Type B pancreatic cell (in vitro differentiated cells): ENCODE results near the gene NOPCHAP1. TPM values are rescaled to one million over a fixed set of nuclear protein-coding genes. Genes with fewer than 3 reads are reported as not detected.

Source experiments
- DNase-seq: peaks from one replicate; pipeline ENCODE4 v3.0.0; 2021; ENCODE audit warnings: mixed read lengths; ENCODE audit not compliant: unreplicated experiment; ENCODE audit errors: extremely low spot score
- H3K27ac Mint-ChIP-seq: 2 replicates; pipeline ENCODE4 v1.8.0; 2021; ENCODE audit warnings: mild to moderate bottlenecking, mixed read lengths
- H3K27me3 Mint-ChIP-seq: 2 replicates; pipeline ENCODE4 v1.8.0; 2021; ENCODE audit warnings: mixed read lengths
- H3K36me3 Mint-ChIP-seq: 2 replicates; pipeline ENCODE4 v1.8.0; 2021; ENCODE audit warnings: mixed read lengths
- H3K4me1 Mint-ChIP-seq: one replicate; pipeline ENCODE4 v1.8.0; 2021; ENCODE audit warnings: mixed read lengths; ENCODE audit not compliant: unreplicated experiment
- H3K4me3 Mint-ChIP-seq: 2 replicates; pipeline ENCODE4 v1.8.0; 2021; ENCODE audit warnings: mild to moderate bottlenecking, mixed read lengths
- H3K9me3 Mint-ChIP-seq: 2 replicates; pipeline ENCODE4 v1.8.0; 2021; ENCODE audit warnings: mixed read lengths
- total RNA-seq: library from RNA; stranded (reverse); gene quantifications from 2 replicates; pipeline ENCODE4 v1.2.1, GENCODE V29; 2021; ENCODE audit warnings: low replicate concordance
- TF ChIP-seq, protein P1 (sequence below): fragments of 200-600 bp; sonication (generic); conservative IDR thresholded peaks from 2 replicates; pipeline ENCODE4 v1.5.0; 2021; ENCODE audit warnings: antibody characterized with exemption, mild to moderate bottlenecking

The NOPCHAP1 gene
- total RNA-seq, 1 donor from 2014 or later, result 20.1 TPM

GRCh38 chr12:105025890-105026289 lies 39.8 kb downstream of the NOPCHAP1 start:
- peaks cover 4% of the 10 kb centered on the region for H3K36me3 Mint-ChIP-seq
- no peak overlapping the region for H3K4me3 Mint-ChIP-seq
- TF ChIP-seq, protein P1, sequence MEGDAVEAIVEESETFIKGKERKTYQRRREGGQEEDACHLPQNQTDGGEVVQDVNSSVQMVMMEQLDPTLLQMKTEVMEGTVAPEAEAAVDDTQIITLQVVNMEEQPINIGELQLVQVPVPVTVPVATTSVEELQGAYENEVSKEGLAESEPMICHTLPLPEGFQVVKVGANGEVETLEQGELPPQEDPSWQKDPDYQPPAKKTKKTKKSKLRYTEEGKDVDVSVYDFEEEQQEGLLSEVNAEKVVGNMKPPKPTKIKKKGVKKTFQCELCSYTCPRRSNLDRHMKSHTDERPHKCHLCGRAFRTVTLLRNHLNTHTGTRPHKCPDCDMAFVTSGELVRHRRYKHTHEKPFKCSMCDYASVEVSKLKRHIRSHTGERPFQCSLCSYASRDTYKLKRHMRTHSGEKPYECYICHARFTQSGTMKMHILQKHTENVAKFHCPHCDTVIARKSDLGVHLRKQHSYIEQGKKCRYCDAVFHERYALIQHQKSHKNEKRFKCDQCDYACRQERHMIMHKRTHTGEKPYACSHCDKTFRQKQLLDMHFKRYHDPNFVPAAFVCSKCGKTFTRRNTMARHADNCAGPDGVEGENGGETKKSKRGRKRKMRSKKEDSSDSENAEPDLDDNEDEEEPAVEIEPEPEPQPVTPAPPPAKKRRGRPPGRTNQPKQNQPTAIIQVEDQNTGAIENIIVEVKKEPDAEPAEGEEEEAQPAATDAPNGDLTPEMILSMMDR, result no peak
- no peak for DNase-seq
- peaks cover 30% of the 10 kb centered on the region for H3K4me1 Mint-ChIP-seq
- H3K27ac Mint-ChIP-seq, result no peak overlapping the region
- no peaks in the 10 kb centered on the region for H3K9me3 Mint-ChIP-seq
- no peaks in the 10 kb centered on the region for H3K27me3 Mint-ChIP-seq

- TF ChIP-seq, protein P1, result no peak
- Mint-ChIP-seq H3K4me1 (peaks cover 28% of the 10 kb centered on the region), H3K9me3 (no peaks in the 10 kb centered on the region), H3K27me3 (no peaks in the 10 kb centered on the region), H3K4me3 (no peak overlapping the region), H3K27ac (no peak overlapping the region), H3K36me3 (peaks cover 4% of the 10 kb centered on the region)
- DNase-seq, result no peak
These were observed 40.3 kb downstream of the NOPCHAP1 start for GRCh38 chr12:105026411-105026810.

DNA sequence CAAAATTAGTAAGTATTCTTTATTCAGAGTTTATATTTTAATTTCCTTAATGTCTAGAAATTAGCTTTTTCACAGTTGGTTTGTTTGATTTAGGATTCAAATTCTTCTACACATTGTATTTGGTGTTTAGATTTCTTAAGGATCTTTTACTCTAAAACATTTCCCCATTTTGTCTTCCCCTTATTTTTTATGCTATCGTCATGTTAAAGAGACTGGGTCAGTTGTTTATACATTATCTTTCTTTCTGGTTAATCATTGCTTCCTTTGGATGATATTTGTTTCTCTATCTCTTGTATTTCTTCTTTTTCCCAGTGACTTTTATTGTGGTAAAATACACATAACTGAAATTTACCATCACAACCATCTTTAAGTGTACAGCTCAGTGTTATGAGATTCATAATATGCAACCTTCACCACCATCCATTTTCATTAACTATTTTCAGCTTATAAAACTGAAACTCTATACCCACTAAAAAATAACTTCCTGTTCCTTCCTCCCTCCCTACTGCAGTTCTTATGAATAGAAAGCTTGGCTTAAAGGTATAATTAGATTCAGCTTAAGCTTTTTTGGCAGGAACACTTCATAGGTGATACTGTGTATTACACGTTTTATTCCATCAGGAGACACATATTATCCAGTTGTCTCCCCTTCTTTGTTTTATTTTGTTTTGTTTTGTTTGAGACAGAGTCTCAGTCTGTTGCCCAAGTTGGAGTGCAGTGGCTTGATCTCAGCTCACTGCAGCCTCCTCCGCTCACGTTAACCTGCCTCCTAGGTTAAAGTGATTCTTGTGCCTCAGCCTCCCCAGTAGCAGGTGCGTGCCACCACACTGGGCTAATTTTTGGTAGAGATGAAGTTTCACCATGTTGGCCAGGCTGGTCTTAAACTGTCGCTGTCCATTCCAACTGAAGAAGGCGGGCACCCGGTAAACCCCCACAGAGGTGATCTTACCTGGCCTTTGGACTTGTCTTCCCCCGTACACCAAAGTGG lies 45.0 kb downstream of the NOPCHAP1 start:
- TF ChIP-seq, protein P1, result no peak
- Mint-ChIP-seq H3K27ac (no peak overlapping the region), H3K27me3 (no peaks in the 10 kb centered on the region), H3K4me3 (no peak overlapping the region), H3K4me1 (peaks cover 16% of the 10 kb centered on the region), H3K36me3 (peaks cover 4% of the 10 kb centered on the region), H3K9me3 (no peaks in the 10 kb centered on the region)
- DNase-seq, result no peak

DNA sequence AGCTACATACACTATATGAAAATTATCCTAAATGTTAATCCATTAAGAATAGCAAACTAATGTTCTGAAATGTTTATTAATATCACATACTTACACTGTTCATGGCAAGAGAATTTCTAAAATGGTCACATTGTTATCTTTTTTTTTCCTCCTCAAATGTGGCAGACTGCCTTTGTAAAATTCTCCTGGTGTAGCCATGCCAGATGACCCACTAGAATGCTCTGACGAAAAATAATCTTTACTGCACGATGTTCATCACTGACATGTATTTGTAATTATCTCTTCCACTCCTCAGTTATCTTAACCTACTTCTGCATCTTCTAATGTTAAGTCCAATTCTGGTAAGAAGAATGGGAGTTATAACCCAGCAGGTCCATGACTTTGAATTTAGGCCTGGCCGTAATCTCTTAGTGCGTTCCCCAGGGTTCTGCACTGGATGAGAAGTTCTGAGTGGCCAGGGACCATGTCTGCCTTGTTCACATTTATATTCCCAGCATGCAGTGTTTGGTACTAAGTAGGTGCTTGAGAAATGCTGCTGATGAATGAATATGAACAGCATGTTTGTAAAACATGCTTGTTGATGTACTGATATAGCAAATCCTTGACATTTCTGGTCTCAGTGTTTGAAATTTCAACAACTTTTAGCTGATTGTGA lies 46.7 kb downstream of the NOPCHAP1 start:
- H3K9me3 Mint-ChIP-seq, result no peaks in the 10 kb centered on the region
- no peaks in the 10 kb centered on the region for H3K27me3 Mint-ChIP-seq
- H3K4me3 Mint-ChIP-seq, result no peak overlapping the region
- TF ChIP-seq, protein P1, result no peak
- peaks cover 4% of the 10 kb centered on the region for H3K36me3 Mint-ChIP-seq
- H3K27ac Mint-ChIP-seq, result no peak overlapping the region
- peaks cover 6% of the 10 kb centered on the region for H3K4me1 Mint-ChIP-seq
- DNase-seq, result no peak

- no peak overlapping the region for H3K4me3 Mint-ChIP-seq
- H3K4me1 Mint-ChIP-seq, result peaks cover 6% of the 10 kb centered on the region
- no peak overlapping the region for H3K27ac Mint-ChIP-seq
- H3K27me3 Mint-ChIP-seq, result no peaks in the 10 kb centered on the region
- no peaks in the 10 kb centered on the region for H3K9me3 Mint-ChIP-seq
- TF ChIP-seq, protein P1, result no peak
- no peak for DNase-seq
- peaks cover 4% of the 10 kb centered on the region for H3K36me3 Mint-ChIP-seq
These were observed 47.7 kb downstream of the NOPCHAP1 start for GRCh38 chr12:105033851-105034250.

Other genes starting within 250 kb of the NOPCHAP1 start
- 10.3 and 11.5 TPM in 2 replicates for gene SLC41A2, start 28.0 kb upstream of the NOPCHAP1 start, total RNA-seq
- gene ALDH1L2, start 98.1 kb downstream of the NOPCHAP1 start, total RNA-seq, result 2.7 and 4.5 TPM in 2 replicates
- 35.6 and 40.5 TPM in 2 replicates for gene WASHC4, start 121.4 kb downstream of the NOPCHAP1 start, total RNA-seq
- 38.3 and 46.1 TPM in 2 replicates for gene APPL2, start 249.9 kb downstream of the NOPCHAP1 start, total RNA-seq